Breast epithelium (tissue), 3 donors: Measurements from ENCODE around the gene GATAD2A.
"Not testable (repeated sequence)": the region's sequence is repeated elsewhere in the genome, so short reads cannot be mapped to it uniquely, and the experiment has no call there.

ENCODE experiments used
- CTCF ChIP-seq, 3 donors: fragments of 450-650 bp; IDR thresholded peaks; one replicate each; pipeline ENCODE4 v1.5.1; 2016 to 2017; ENCODE audit warnings: antibody characterized with exemption in 3 of 3, mild to moderate bottlenecking in 3 of 3, moderate library complexity in 3 of 3
- POLR2AphosphoS5 ChIP-seq, 3 donors: sonication (generic); formaldehyde crosslinking; IDR thresholded peaks; one replicate each; pipeline ENCODE4 v1.6.1; 2017; ENCODE audit warnings: antibody characterized with exemption in 3 of 3

- not testable (repeated sequence) for TF ChIP-seq POLR2AphosphoS5, CTCF (IDR thresholded peaks at IDR 0.05)
Measured at GRCh38 chr19:19394333-19394732, 11.1 kb upstream of the GATAD2A start.
